DND-41 (cell line): ENCODE data around the gene ZNF254.

ENCODE experiments used
- ATAC-seq: fragments of 200-7000 bp; cut with Tn5 transposase; 3 replicates; pipeline ENCODE4 v1.9.1; 2021; ENCODE audit warnings: low read depth; ENCODE audit not compliant: insufficient read depth
- DNase-seq: peaks from one replicate; pipeline ENCODE4 v3.0.0-alpha.2; 2020
- H2AFZ ChIP-seq: 2 replicates; pipeline ENCODE4 v1.6.0; 2012; ENCODE audit warnings: low read depth, low read length
- H3K27ac ChIP-seq: 2 replicates; pipeline ENCODE4 v1.5.1; 2012; ENCODE audit warnings: low read length, inconsistent platforms
- H3K27me3 ChIP-seq: fragments of 200-600 bp; sonication (generic); 2 replicates; pipeline ENCODE4 v1.6.0; 2012; ENCODE audit warnings: low read length, mild to moderate bottlenecking, inconsistent platforms; ENCODE audit not compliant: insufficient read depth, poor library complexity
- H3K36me3 ChIP-seq: 2 replicates; pipeline ENCODE4 v1.5.1; 2012; ENCODE audit warnings: low read length, inconsistent platforms; ENCODE audit not compliant: insufficient read depth
- H3K4me1 ChIP-seq: 2 replicates; pipeline ENCODE4 v1.5.1; 2012; ENCODE audit warnings: mild to moderate bottlenecking, low read length; ENCODE audit not compliant: insufficient read depth
- H3K4me2 ChIP-seq: 2 replicates; pipeline ENCODE4 v1.6.0; 2012; ENCODE audit warnings: mild to moderate bottlenecking, moderate library complexity, low read length, inconsistent platforms; ENCODE audit not compliant: insufficient read depth
- H3K4me3 ChIP-seq, 2 experiments: fragments of 200-600 bp in 1 of 2; shearing (Covaris generic) in 1 of 2; 2 replicates each; pipeline ENCODE4 v1.5.1; 2012 to 2016; ENCODE audit warnings: inconsistent platforms in 2 of 2, low read length in 2 of 2, mild to moderate bottlenecking in 2 of 2, low read depth in 1 of 2, moderate library complexity in 1 of 2
- H3K79me2 ChIP-seq: 2 replicates; pipeline ENCODE4 v1.6.0; 2012; ENCODE audit warnings: low read length, inconsistent platforms; ENCODE audit not compliant: insufficient read depth
- H3K9ac ChIP-seq: 2 replicates; pipeline ENCODE4 v1.6.0; 2012; ENCODE audit warnings: low read depth, mild to moderate bottlenecking, inconsistent platforms, low read length, moderate library complexity
- H3K9me3 ChIP-seq: 2 replicates; pipeline ENCODE4 v1.5.1; 2012; ENCODE audit warnings: low read length, moderate library complexity, mild to moderate bottlenecking, inconsistent platforms; ENCODE audit not compliant: insufficient read depth, severe bottlenecking
- H4K20me1 ChIP-seq: 2 replicates; pipeline ENCODE4 v1.6.0; 2012; ENCODE audit warnings: low read length; ENCODE audit not compliant: insufficient read depth
- CTCF ChIP-seq: IDR thresholded peaks from 2 replicates; pipeline ENCODE4 v1.5.1; 2012; ENCODE audit warnings: borderline replicate concordance, low read length, moderate library complexity, mild to moderate bottlenecking; ENCODE audit not compliant: poor library complexity, severe bottlenecking; ENCODE audit errors: extremely low read depth
- EZH2 ChIP-seq: IDR thresholded peaks from 3 replicates; pipeline ENCODE4 v1.6.1; 2012; ENCODE audit warnings: borderline replicate concordance, low read depth, mild to moderate bottlenecking, moderate library complexity, low read length, inconsistent platforms; ENCODE audit not compliant: severe bottlenecking

Gene ZNF254

GRCh38 chr19:24101459-24102115 lies 14.6 kb downstream of the ZNF254 start:
- H3K27ac ChIP-seq: no peak overlapping the region

GRCh38 chr19:24127601-24128000 lies 40.6 kb downstream of the ZNF254 start:
- Histone ChIP-seq H3K27ac (no peak overlapping the region), H3K27me3 (no peaks in the 10 kb centered on the region), H3K9ac (no peak overlapping the region), H4K20me1 (no peaks in the 10 kb centered on the region), H2AFZ (no peak overlapping the region), H3K9me3 (peaks cover 93% of the 10 kb centered on the region), H3K4me2 (no peak overlapping the region), H3K4me1 (no peaks in the 10 kb centered on the region), H3K79me2 (no peaks in the 10 kb centered on the region), H3K4me3 (no peak overlapping the region), H3K36me3 (peaks cover 78% of the 10 kb centered on the region)
- DNase-seq: no peak
- TF ChIP-seq EZH2: no peak
- TF ChIP-seq CTCF: no peak
- ATAC-seq: no peak

More at GRCh38 chr19:24101459-24102115, 14.6 kb downstream of the ZNF254 start:
- H3K4me1 ChIP-seq: 0 out of 2 replicates have a peak, but pooled peaks cover 2% of the 10 kb centered on the region
- peaks cover 9% of the 10 kb centered on the region; the same call in 1 of the 2 replicates for H4K20me1 ChIP-seq
- no peak overlapping the region for H3K4me3 ChIP-seq
- H3K27me3 ChIP-seq: no peaks in the 10 kb centered on the region
- ATAC-seq (no peak), DNase-seq (no peak)
- no peak overlapping the region for H2AFZ ChIP-seq
- H3K9me3 ChIP-seq: peaks cover 4% of the 10 kb centered on the region
- peaks cover 74% of the 10 kb centered on the region for H3K36me3 ChIP-seq
- no peak overlapping the region for H3K9ac ChIP-seq
- TF ChIP-seq EZH2: no peak
- TF ChIP-seq CTCF: no peak
- H3K4me2 ChIP-seq: no peak overlapping the region
- peaks cover 90% of the 10 kb centered on the region for H3K79me2 ChIP-seq

GRCh38 chr19:24140099-24140498 lies 53.1 kb downstream of the ZNF254 start:
- ATAC-seq (no peak), DNase-seq (no peak)
- H3K79me2 ChIP-seq: no peaks in the 10 kb centered on the region
- H3K4me1 ChIP-seq: no peaks in the 10 kb centered on the region
- H3K36me3 ChIP-seq: peaks cover 37% of the 10 kb centered on the region
- no peak overlapping the region for H3K4me3 ChIP-seq
- no peaks in the 10 kb centered on the region for H4K20me1 ChIP-seq
- no peak overlapping the region for H2AFZ ChIP-seq
- no peak overlapping the region for H3K4me2 ChIP-seq
- H3K9me3 ChIP-seq: peaks cover 45% of the 10 kb centered on the region
- no peak overlapping the region for H3K9ac ChIP-seq
- TF ChIP-seq EZH2 (no peak), CTCF (no peak)
- no peaks in the 10 kb centered on the region for H3K27me3 ChIP-seq
- no peak overlapping the region for H3K27ac ChIP-seq
